H9 (cell line): Measurements from ENCODE around the gene MTA3. TPM values are rescaled to one million over a fixed set of nuclear protein-coding genes. Genes with fewer than 3 reads are reported as not detected.

Experiments used
- DNase-seq: peaks from one replicate; pipeline ENCODE4 v3.0.0-alpha.2; 2017
- H2AFZ ChIP-seq: one replicate; pipeline ENCODE4 v1.6.1; 2013; ENCODE audit warnings: mild to moderate bottlenecking, low read length, control low read depth, moderate library complexity
- H2AK5ac ChIP-seq: 2 replicates; pipeline ENCODE4 v1.6.1; 2013; ENCODE audit warnings: low read length, control low read depth, mixed read lengths; ENCODE audit not compliant: insufficient read length
- H2BK120ac ChIP-seq: one replicate; pipeline ENCODE4 v1.6.1; 2013; ENCODE audit warnings: low read depth, mild to moderate bottlenecking, low read length, control low read depth, inconsistent platforms; ENCODE audit not compliant: poor library complexity, severe bottlenecking
- H2BK12ac ChIP-seq: 2 replicates; pipeline ENCODE4 v1.6.1; 2013; ENCODE audit warnings: low read length, control low read depth, mixed read lengths, low read depth; ENCODE audit not compliant: insufficient read length
- H2BK15ac ChIP-seq: 2 replicates; pipeline ENCODE4 v1.6.1; 2013; ENCODE audit warnings: low read depth, low read length, control low read depth
- H2BK20ac ChIP-seq: one replicate; pipeline ENCODE4 v1.6.1; 2013; ENCODE audit warnings: low read depth, mild to moderate bottlenecking, low read length, control low read depth, inconsistent platforms; ENCODE audit not compliant: poor library complexity, severe bottlenecking
- H2BK5ac ChIP-seq: 2 replicates; pipeline ENCODE4 v1.6.1; 2013; ENCODE audit warnings: low read length, control low read depth, mixed read lengths; ENCODE audit not compliant: insufficient read length
- H3K14ac ChIP-seq: 2 replicates; pipeline ENCODE4 v1.6.1; 2013; ENCODE audit warnings: low read length, control low read depth; ENCODE audit not compliant: insufficient read depth
- H3K18ac ChIP-seq: 2 replicates; pipeline ENCODE4 v1.6.1; 2013; ENCODE audit warnings: low read depth, mild to moderate bottlenecking, mixed read lengths, low read length, control low read depth; ENCODE audit not compliant: insufficient read length
- H3K23ac ChIP-seq: 2 replicates; pipeline ENCODE4 v1.6.1; 2013; ENCODE audit warnings: low read length, control low read depth, mixed read lengths, low read depth; ENCODE audit not compliant: insufficient read length
- H3K23me2 ChIP-seq: 2 replicates; pipeline ENCODE4 v1.6.1; 2013; ENCODE audit warnings: low read depth, mild to moderate bottlenecking, mixed read lengths, low read length, control low read depth; ENCODE audit not compliant: insufficient read length, poor library complexity, severe bottlenecking
- H3K27ac ChIP-seq: 2 replicates; pipeline ENCODE4 v1.5.1; 2013; ENCODE audit warnings: low read length, control low read depth, mixed read lengths, low read depth; ENCODE audit not compliant: insufficient read length
- H3K27me3 ChIP-seq: 2 replicates; pipeline ENCODE4 v1.6.1; 2013; ENCODE audit warnings: low read length, control low read depth, inconsistent platforms; ENCODE audit not compliant: insufficient read depth
- H3K4ac ChIP-seq: 2 replicates; pipeline ENCODE4 v1.6.1; 2013; ENCODE audit warnings: low read depth, mild to moderate bottlenecking, control low read depth, inconsistent platforms, low read length, moderate library complexity
- H3K4me1 ChIP-seq: 2 replicates; pipeline ENCODE4 v1.6.1; 2013; ENCODE audit warnings: low read length, control low read depth, inconsistent platforms; ENCODE audit not compliant: insufficient read depth
- H3K4me2 ChIP-seq: 2 replicates; pipeline ENCODE4 v1.6.1; 2013; ENCODE audit warnings: low read length, control low read depth, mixed read lengths; ENCODE audit not compliant: insufficient read length, insufficient read depth
- H3K56ac ChIP-seq: 2 replicates; pipeline ENCODE4 v1.6.1; 2013; ENCODE audit warnings: low read depth, mild to moderate bottlenecking, mixed read lengths, low read length, control low read depth; ENCODE audit not compliant: insufficient read length
- H3K79me1 ChIP-seq: 2 replicates; pipeline ENCODE4 v1.6.1; 2013; ENCODE audit warnings: low read depth, mild to moderate bottlenecking, moderate library complexity, low read length, control low read depth, inconsistent platforms; ENCODE audit not compliant: insufficient read depth, poor library complexity, severe bottlenecking
- H3K79me2 ChIP-seq: 2 replicates; pipeline ENCODE4 v1.6.1; 2013; ENCODE audit warnings: low read length, control low read depth, inconsistent platforms; ENCODE audit not compliant: insufficient read depth
- H3K9ac ChIP-seq: 2 replicates; pipeline ENCODE4 v1.6.1; 2013; ENCODE audit warnings: low read length, control low read depth, mixed read lengths; ENCODE audit not compliant: insufficient read length; ENCODE audit errors: extremely low read depth
- H3K9me3 ChIP-seq: one replicate; pipeline ENCODE4 v1.6.1; 2013; ENCODE audit warnings: low read depth, low read length, inconsistent platforms; ENCODE audit not compliant: control insufficient read depth
- H3T11ph ChIP-seq: one replicate; pipeline ENCODE4 v1.6.1; 2013; ENCODE audit warnings: mild to moderate bottlenecking, low read length, control low read depth, inconsistent platforms
- H4K20me1 ChIP-seq: one replicate; pipeline ENCODE4 v1.6.1; 2013; ENCODE audit not compliant: control insufficient read depth, insufficient read length, insufficient read depth
- H4K5ac ChIP-seq: 2 replicates; pipeline ENCODE4 v1.6.1; 2013; ENCODE audit warnings: low read depth, mild to moderate bottlenecking, mixed read lengths, low read length, control low read depth; ENCODE audit not compliant: insufficient read length
- H4K8ac ChIP-seq: replicated peaks from 2 replicates; pipeline ENCODE4 v1.6.1; 2013; ENCODE audit warnings: low read length, control low read depth, mixed read lengths, low read depth; ENCODE audit not compliant: insufficient read length
- H4K91ac ChIP-seq: 2 replicates; pipeline ENCODE4 v1.6.1; 2013; ENCODE audit warnings: low read depth, mild to moderate bottlenecking, moderate library complexity, mixed read lengths, low read length, control low read depth; ENCODE audit not compliant: insufficient read length
- H3K27ac Mint-ChIP-seq, 3 experiments: 2 replicates in 2 of 3; 3 replicates in 1 of 3; pipeline ENCODE4 v1.8.0; 2020 to 2021; ENCODE audit warnings: mixed read lengths in 3 of 3, mild to moderate bottlenecking in 1 of 3, moderate library complexity in 1 of 3
- H3K27me3 Mint-ChIP-seq: 2 replicates; pipeline ENCODE4 v1.8.0; 2021; ENCODE audit warnings: low read depth, mild to moderate bottlenecking, moderate library complexity, mixed read lengths
- H3K36me3 Mint-ChIP-seq, 3 experiments: 2 replicates in 2 of 3; 3 replicates in 1 of 3; pipeline ENCODE4 v1.8.0; 2020 to 2021; ENCODE audit warnings: low read depth in 3 of 3, mixed read lengths in 3 of 3; ENCODE audit not compliant: insufficient read depth in 1 of 3
- H3K4me1 Mint-ChIP-seq, 2 experiments: 2 replicates each; pipeline ENCODE4 v1.8.0; 2020; ENCODE audit warnings: mixed read lengths in 2 of 2
- H3K4me3 Mint-ChIP-seq, 2 experiments: 2 replicates in 1 of 2; 3 replicates in 1 of 2; pipeline ENCODE4 v1.8.0; 2020 to 2021; ENCODE audit warnings: mild to moderate bottlenecking in 2 of 2, mixed read lengths in 2 of 2, moderate library complexity in 1 of 2
- H3K9me3 Mint-ChIP-seq, 2 experiments: 2 replicates in 1 of 2; 3 replicates in 1 of 2; pipeline ENCODE4 v1.8.0; 2020; ENCODE audit warnings: mild to moderate bottlenecking in 2 of 2, mixed read lengths in 2 of 2, moderate library complexity in 1 of 2
- CTCF ChIP-seq: fragments of 200-600 bp; sonication (generic); conservative IDR thresholded peaks from 3 replicates; pipeline ENCODE4 v1.8.0; 2021; ENCODE audit warnings: antibody characterized with exemption, mild to moderate bottlenecking
- WGBS: extraction: QIAGEN DNeasy Blood & Tissue Kit; methylation state at CpG from one replicate; pipeline ENCODE4 v1.1.7; 2013; ENCODE audit warnings: missing lambda C conversion rate, low lambda C conversion rate, mixed read lengths; ENCODE audit not compliant: insufficient read length; ENCODE audit errors: extremely low coverage; 5-methylcytosine and 5-hydroxymethylcytosine counted together
- total RNA-seq: library from RNA; stranded (reverse); gene quantifications from 2 replicates; pipeline ENCODE4 v1.2.1, GENCODE V29; 2021

Gene MTA3
- total RNA-seq, 1 experiment from 2014 or later = 253 TPM

DNA sequence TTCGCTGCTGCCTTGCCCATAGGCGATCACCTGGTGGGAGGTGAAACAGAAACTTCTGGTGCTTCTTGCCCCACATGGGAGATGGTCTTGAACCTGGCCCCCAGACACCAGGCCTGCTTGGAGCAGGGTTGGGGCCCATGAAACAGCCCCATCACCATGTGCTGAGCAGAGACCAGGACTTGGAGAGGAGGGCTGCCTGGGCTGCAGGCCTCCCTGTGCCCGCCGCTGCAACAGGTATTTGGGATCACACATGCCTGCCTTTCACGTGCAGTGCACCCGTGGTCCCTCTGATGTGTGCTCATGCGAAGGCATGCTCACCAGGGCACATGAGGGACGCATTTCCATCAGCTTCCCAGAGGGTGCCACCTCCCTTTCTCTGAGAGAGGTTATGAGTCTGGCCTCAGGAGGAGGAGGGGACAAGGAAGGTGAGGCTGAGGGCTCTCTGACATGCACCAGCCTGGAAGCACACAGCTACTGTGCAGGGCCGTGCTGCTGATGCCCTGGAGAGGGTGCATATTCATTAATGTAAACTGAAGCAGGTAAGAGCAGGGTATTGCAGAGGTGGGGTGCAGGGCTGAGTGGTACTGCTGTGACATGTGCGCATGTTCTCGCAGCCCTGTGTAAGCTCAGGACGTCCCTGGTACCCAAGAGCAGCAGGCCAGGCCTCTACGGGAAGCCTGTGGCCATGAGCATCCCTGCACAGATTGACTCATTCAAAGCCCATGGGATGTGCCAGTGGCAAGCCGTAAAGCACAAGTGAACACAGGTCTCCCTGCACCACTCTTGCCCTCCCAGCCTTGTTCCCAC is 199.7 kb downstream of the MTA3 start:
- Histone ChIP-seq H4K5ac (no peak overlapping the region), H2BK12ac (no peak overlapping the region), H3K9ac (no peak overlapping the region), H3K9me3 (no peaks in the 10 kb centered on the region), H4K91ac (no peak overlapping the region), H3K4ac (no peak overlapping the region), H3K23ac (no peak overlapping the region), H3K4me1 (peaks cover 2% of the 10 kb centered on the region; the same call in 1 of the 2 replicates), H3K23me2 (no peaks in the 10 kb centered on the region), H3K56ac (no peak overlapping the region), H2BK120ac (no peak overlapping the region), H3K79me1 (no peaks in the 10 kb centered on the region), H2AFZ (no peak overlapping the region), H2BK15ac (no peak overlapping the region), H4K20me1 (no peaks in the 10 kb centered on the region), H2BK20ac (no peak overlapping the region), H3T11ph (no peak overlapping the region), H2BK5ac (no peak overlapping the region), H3K4me2 (no peak overlapping the region), H3K27ac (no peak overlapping the region), H3K18ac (no peak overlapping the region), H3K14ac (no peak overlapping the region), H4K8ac (no peak overlapping the region), H3K79me2 (no peaks in the 10 kb centered on the region), H2AK5ac (no peak overlapping the region), H3K27me3 (no peaks in the 10 kb centered on the region)
- Mint-ChIP-seq H3K4me3 (no peak overlapping the region), H3K36me3 (peaks cover under 1 to 7% (median under 1%) of the 10 kb centered on the region in 3 experiments; a peak in 6 of 7 replicates), H3K27ac (no peak overlapping the region), H3K9me3 (no peaks in the 10 kb centered on the region), H3K27me3 (no peaks in the 10 kb centered on the region), H3K4me1 (peaks cover 15 to 29% of the 10 kb centered on the region in 2 experiments)
- DNase-seq = no peak
- no peak for TF ChIP-seq CTCF
- no CpG with 5 or more reads among the region's 14 CpGs for WGBS
